UCSD-AML1 (cell line): Measurements from ENCODE around the gene MED13L.

Experiments used
- DNase-seq: peaks from one replicate; lab custom pipeline; 2025; ENCODE audit not compliant: unreplicated experiment; lab: John Stamatoyannopoulos, UW

The MED13L gene

DNA sequence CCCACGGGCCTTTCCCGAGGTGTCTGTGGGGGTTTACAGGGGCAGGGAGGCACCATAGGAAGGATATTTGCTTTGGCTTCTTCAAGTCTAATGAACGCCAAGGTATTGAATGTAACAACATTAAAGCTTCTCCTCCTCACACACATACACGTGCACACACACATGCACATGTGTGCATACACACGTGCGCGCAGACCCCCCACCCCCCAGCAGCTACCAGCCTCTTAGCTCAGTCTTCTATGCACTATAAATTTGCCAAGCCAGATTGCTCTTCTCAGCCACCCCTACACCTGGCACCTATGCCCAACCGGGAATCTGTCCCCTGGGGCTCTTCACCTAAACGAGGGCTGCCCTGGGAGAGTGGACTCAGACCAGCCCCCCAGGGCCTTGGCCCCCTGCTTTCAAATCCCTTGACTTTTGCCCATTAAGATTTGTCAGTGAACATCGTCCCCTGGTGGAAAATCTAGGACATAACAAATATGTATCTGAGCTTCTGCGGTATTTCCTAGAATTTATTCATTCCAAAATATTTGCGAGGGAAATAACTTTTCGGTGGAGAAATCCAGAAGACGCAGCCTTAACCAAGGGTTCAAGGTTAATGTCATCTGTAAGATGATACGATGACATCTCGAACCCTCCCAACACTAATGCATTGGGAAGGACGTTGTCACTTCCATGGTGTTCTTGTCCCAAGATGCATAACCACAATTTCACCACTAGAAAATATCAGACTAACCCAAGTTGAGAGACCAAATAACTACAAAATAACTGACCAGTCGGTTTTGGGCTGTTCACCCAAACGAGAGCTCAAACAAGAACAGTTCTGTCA is 330.4 kb downstream of the MED13L start:
- DNase-seq: no peak

GRCh38 chr12:115946092-115946491 is 331.4 kb downstream of the MED13L start:
- DNase-seq: no peak

- DNase-seq: no peak
Measured at GRCh38 chr12:115945491-115945885, 332.0 kb downstream of the MED13L start.

- no peak for DNase-seq
Measured at GRCh38 chr12:115944837-115945490, 332.5 kb downstream of the MED13L start.

GRCh38 chr12:115944392-115944742 is 333.1 kb downstream of the MED13L start:
- DNase-seq: no peak

GRCh38 chr12:115943630-115944391 is 333.7 kb downstream of the MED13L start:
- no peak for DNase-seq

GRCh38 chr12:115943310-115943629 is 334.2 kb downstream of the MED13L start:
- no peak for DNase-seq

DNA sequence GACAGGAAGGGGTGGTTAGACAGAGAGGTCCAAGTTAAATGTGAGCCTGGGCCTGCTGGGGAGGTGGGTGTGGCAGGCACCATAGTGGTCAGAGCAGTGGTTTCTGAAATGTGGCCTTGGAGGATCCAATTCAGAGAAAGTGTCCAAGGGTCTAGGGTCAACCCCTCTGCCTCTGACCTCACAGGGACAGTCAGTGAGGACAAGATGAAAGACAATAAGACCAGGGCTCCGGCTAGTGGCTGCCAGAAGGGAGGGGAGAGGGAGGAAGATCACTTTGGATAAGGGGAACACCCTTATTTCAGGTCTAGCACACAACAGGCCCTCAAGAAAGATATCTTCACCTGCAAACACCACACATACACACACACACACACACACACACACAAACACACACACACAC is 335.1 kb downstream of the MED13L start:
- no peak for DNase-seq

DNA sequence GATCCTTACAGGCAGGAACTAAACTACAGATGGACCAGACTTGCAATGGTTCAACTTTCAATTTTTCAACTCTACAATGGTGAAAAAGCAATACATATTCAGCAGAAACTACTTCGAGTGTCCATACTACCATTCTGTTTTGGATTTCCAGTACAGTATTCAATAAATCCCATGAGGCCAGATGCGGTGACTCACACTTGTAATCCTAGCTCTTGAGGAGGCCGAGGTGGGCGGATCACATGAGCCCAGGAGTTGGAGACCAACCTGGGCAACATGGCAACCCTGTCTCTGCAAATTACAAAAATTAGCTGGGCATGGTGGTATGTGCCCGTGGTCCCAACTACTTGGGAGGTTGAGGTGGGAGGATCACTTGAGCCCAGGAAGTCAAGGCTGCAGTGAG is 336.1 kb downstream of the MED13L start:
- DNase-seq: no peak

DNA sequence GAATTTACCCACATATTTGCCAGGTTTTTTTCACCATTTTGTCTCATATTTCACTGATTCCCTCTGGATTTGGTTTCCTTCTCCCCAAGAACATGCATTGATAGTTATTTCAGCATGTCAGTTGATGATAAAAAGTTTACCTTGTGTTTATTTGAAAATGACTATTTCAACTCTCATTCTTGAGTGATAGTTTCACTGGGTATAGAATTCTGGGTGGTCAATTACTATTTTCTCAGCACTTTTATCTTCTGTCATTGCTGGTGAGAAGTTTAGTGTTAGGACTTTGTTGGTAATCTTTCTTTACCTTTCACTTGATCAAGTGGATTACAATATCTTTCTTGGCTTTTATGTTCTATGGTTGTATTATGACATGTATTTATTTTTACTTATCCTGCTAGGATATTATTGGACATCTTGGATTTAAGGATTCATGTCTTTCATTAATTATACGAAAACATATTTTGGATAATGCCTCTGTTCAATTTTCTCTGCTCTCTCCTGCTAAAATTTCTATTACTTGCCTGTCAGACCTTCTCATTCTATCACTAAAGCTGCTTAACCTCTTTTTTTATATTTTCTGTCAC is 338.6 kb downstream of the MED13L start:
- DNase-seq: no peak

DNA sequence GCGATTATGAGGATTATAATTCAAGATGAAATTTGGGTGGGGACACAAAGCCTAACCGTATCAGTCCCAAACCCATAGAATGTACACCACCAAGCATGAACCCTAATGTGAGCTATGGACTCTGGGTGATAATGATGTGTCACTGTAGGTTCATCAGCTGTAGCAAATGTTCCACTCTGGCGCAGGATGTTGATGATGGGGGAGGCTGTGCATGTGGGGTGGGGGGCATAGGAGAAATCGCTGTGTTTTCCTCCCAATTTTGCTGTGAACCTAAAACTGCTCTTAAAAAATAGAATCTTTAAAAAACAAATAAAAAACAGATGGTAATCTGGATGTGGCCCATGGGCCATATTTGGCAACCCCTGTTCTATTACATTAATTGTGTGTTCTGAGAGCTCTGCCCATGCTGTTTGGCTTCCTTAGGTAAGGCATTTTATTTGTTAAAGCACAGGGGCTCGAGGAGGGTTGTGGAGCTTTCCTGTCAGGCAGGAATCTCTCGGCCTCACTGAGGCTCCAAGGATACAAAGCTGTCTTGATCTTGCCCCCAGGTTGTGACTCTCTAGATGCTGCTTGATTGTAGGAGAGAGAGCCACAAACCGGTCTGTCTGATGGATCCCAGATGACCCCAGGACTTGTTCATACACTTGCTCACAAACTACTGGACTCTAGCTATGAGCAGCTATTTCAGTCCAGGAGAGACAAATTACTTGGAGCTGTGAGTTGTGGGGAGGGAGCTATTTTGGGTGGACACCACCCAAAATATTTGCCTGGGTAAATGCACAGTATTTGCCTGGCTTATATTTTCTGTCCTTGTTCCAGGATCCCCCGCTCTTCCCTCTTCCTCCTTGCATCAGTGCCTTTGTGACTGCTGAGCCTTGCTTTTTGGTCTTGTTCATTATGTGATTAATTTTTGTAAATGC is 340.2 kb downstream of the MED13L start:
- no peak for DNase-seq

GRCh38 chr12:115934877-115935276 is 342.6 kb downstream of the MED13L start:
- DNase-seq: no peak

DNA sequence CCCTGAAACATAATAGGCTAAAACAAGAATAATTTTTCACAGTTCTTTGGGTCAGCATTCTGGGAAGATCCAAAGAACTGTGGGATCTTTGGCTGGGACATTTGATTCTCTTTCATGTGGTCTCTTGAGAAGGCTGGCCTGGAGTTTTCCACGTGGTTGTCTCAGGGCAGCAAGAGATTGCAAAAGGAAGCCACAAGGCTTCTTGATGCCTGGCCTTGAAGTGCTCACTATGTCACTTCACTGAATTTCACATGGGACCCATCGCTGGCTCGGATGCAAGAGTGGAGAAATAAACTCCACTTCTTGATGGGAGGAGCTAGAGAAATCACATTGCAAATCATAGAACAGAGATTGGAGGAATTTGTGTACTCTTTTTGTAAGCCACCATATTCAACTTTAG is 343.4 kb downstream of the MED13L start:
- DNase-seq: no peak

- no peak for DNase-seq
Measured at GRCh38 chr12:115932066-115932465, 345.4 kb downstream of the MED13L start.

DNA sequence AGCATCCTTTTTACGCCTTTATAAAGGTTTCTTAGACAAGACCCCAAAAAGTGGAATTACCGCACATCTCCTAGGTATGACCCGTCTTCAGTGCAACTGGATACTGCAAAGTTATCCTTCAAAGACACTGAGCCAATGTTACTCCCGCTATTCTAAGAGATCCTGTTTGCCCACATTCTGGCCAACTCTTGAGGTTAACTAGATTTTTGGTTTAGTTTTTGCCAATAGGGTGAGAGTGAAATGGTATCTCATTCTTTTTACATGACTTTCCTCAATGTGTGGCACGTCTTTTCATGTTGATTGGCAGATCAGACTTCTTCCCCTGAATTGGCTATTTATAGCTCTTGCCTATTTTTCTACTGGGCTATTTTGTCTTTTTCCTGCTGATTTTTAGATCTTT is 347.2 kb downstream of the MED13L start:
- no peak for DNase-seq

DNA sequence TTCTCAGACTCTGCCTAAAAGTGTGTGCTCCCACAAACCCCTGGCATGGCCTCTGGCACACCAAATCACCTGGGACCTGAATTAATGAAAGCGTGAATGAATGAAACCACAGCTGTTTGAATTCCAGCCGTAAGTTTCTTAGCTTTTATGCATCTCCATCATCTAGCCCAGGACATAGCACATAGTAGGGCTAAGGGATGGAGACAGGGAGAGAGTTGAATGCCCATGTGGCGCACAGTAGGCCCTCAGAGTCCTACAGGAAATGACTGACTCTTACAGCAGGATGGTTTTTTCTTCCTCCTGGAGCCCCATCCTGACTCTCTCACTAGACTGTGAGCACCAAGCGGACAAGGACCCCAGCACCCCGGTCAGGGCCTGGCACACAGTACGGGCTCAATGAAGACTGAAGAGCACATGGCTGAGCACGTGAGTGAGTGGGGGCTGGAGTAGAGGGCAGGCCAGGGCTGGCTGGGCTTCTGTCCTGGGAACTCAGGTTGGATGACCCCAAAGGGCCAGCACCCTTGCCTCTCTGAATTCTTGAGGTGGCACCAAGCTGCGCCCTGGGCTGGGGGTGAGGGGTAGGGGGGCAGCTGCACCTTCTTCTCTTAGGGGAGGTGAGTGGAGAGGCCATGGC is 351.3 kb downstream of the MED13L start:
- no peak for DNase-seq

GRCh38 chr12:115923851-115924250 is 353.6 kb downstream of the MED13L start:
- DNase-seq: no peak

- DNase-seq: no peak
Measured at GRCh38 chr12:115922952-115923564, 354.4 kb downstream of the MED13L start.

DNA sequence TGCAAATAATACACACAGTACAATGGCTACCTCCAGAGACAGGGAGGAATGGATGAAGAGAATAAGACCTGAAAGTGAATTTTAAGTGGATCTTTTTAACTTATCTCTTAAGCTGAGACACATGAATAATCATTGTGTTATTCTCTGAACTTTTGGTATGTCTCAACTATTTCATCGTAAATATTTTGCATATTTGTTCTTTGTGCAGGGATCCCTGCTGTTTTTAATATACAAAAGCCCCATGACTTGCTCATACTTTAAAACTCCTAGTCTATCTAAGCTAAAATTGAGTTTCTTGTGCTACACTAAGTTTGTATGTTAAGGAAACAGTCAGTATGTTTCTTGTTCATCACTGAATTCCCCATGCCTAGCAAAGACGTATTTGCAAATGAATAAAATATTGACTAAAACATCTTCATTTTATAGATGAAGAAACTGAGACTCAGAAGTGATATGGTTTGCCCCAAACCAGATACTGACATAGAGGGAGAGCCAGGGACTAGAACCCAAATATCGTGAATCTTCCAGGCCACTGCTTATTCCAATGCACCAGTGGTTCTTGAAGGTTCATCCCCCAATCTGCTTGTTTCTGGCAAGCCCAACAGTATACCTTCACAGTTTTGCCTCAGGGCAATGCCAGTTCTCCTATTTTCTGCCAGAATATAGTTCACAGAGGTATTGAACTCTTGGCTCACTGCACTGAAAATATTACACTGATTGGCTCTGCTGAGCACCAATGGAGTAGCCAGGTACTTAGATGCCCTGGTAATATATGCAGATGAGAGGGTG is 356.9 kb downstream of the MED13L start:
- DNase-seq: no peak
